HEK293T (cell line): ENCODE data around the gene ETV3L.

Experiments
- ARNT ChIP-seq: fragments of 450-650 bp; IDR thresholded peaks from 2 replicates; pipeline ENCODE4 v1.6.1; 2017; ENCODE audit warnings: mild to moderate bottlenecking
- BHLHE40 ChIP-seq: fragments of 450-650 bp; IDR thresholded peaks from 2 replicates; pipeline ENCODE4 v1.6.1; 2016; ENCODE audit warnings: mild to moderate bottlenecking, moderate library complexity, borderline replicate concordance
- FOXA1 ChIP-seq: fragments of 450-650 bp; IDR thresholded peaks from 2 replicates; pipeline ENCODE4 v1.6.1; 2016; ENCODE audit warnings: mild to moderate bottlenecking
- FOXK2 ChIP-seq: fragments of 450-650 bp; IDR thresholded peaks from 2 replicates; pipeline ENCODE4 v1.6.1; 2016; ENCODE audit warnings: mild to moderate bottlenecking
- FOXM1 ChIP-seq: fragments of 450-650 bp; IDR thresholded peaks from 2 replicates; pipeline ENCODE4 v1.6.1; 2017; ENCODE audit warnings: mild to moderate bottlenecking, borderline replicate concordance
- HDGF ChIP-seq: fragments of 450-650 bp; IDR thresholded peaks from 2 replicates; pipeline ENCODE4 v1.6.1; 2017; ENCODE audit warnings: antibody characterized with exemption, borderline replicate concordance
- L3MBTL2 ChIP-seq: fragments of 450-650 bp; conservative IDR thresholded peaks from 2 replicates; pipeline ENCODE4 v1.6.1; 2016; ENCODE audit warnings: mild to moderate bottlenecking
- LEF1 ChIP-seq: fragments of 450-650 bp; IDR thresholded peaks from 2 replicates; pipeline ENCODE4 v1.6.1; 2017; ENCODE audit warnings: mild to moderate bottlenecking, borderline replicate concordance
- NFRKB ChIP-seq: fragments of 450-650 bp; IDR thresholded peaks from 2 replicates; pipeline ENCODE4 v1.6.1; 2016; ENCODE audit warnings: mild to moderate bottlenecking, moderate library complexity
- PKNOX1 ChIP-seq: fragments of 450-650 bp; IDR thresholded peaks from 2 replicates; pipeline ENCODE4 v1.6.1; 2016
- SP1 ChIP-seq: fragments of 450-650 bp; IDR thresholded peaks from 2 replicates; pipeline ENCODE4 v1.6.1; 2017
- SUZ12 ChIP-seq: fragments of 450-650 bp; IDR thresholded peaks from 2 replicates; pipeline ENCODE4 v1.6.1; 2016; ENCODE audit warnings: mild to moderate bottlenecking
- ZNF384 ChIP-seq: fragments of 450-650 bp; IDR thresholded peaks from 2 replicates; pipeline ENCODE4 v1.6.1; 2016

GRCh38 chr1:157139052-157139715 is 39.6 kb upstream of the ETV3L start:
- TF ChIP-seq SP1 (no peak), FOXA1 (no peak), PKNOX1 (no peak), FOXM1 (no peak), HDGF (no peak), BHLHE40 (no peak), LEF1 (no peak), L3MBTL2 (no peak), ZNF384 (no peak), ARNT (no peak), SUZ12 (no peak), FOXK2 (no peak), NFRKB (no peak)
